ENCODE measurements around the gene CCDC92.
A peak's percentile ranks its signal among the peaks of the same experiment; 100 is the strongest.

Gene CCDC92

GRCh38 chr12:123984903-123985302 is 12.3 kb upstream of the CCDC92 start:
- no peaks in the 10 kb centered on the region for H3F3A ChIP-seq (ENCODE audit: insufficient read depth)
- H3K27me3 ChIP-seq (ENCODE audit: low read length), result no peaks in the 10 kb centered on the region
- H3K36me3 ChIP-seq (ENCODE audit: low read length), result peaks cover 3% of the 10 kb centered on the region; the same call in 1 of the 2 replicates
- H3K9me3 ChIP-seq (ENCODE audit: insufficient read depth, low read length), result no peaks in the 10 kb centered on the region
- no peak overlapping the region for H3K4me3 ChIP-seq (ENCODE audit: insufficient read depth, low read length, poor library complexity, severe bottlenecking)
- no peak overlapping the region for H2AFZ ChIP-seq (ENCODE audit: low read depth, low read length, severe bottlenecking)
- no peak overlapping the region for H3K27ac ChIP-seq (ENCODE audit: low read depth, low read length)
- H3K9me2 ChIP-seq (replicated peaks; ENCODE audit: insufficient read depth, low read length), result no peaks in the 10 kb centered on the region
- no peak overlapping the region for H3K9ac ChIP-seq (ENCODE audit: low read length)
- no peak overlapping the region for H3K4me2 ChIP-seq (ENCODE audit: low read depth, low read length, poor library complexity, severe bottlenecking)
- 0 out of 2 replicates have a peak, but pooled peaks cover 4% of the 10 kb centered on the region for H4K20me1 ChIP-seq (ENCODE audit: low read depth, low read length)
- no peak for TF ChIP-seq CTCF (IDR thresholded peaks at IDR 0.05; ENCODE audit: insufficient read depth, low read length, poor library complexity, severe bottlenecking)
- TF ChIP-seq EZH2phosphoT487 (conservative IDR thresholded peaks at IDR 0.05; ENCODE audit: low read length), result no peak
- peaks cover 19% of the 10 kb centered on the region for H3K79me2 ChIP-seq (ENCODE audit: insufficient read depth, low read length)

- H3K27me3 ChIP-seq (ENCODE audit: low read length), result no peaks in the 10 kb centered on the region
- no peak overlapping the region for H3K9ac ChIP-seq (ENCODE audit: low read length)
- H4K20me1 ChIP-seq (ENCODE audit: low read depth, low read length), result 0 out of 2 replicates have a peak, but pooled peaks cover 4% of the 10 kb centered on the region
- no peak overlapping the region for H3K4me2 ChIP-seq (ENCODE audit: low read depth, low read length, poor library complexity, severe bottlenecking)
- peaks cover 3% of the 10 kb centered on the region; the same call in 1 of the 2 replicates for H3K36me3 ChIP-seq (ENCODE audit: low read length)
- H3K4me3 ChIP-seq (ENCODE audit: insufficient read depth, low read length, poor library complexity, severe bottlenecking), result no peak overlapping the region
- no peak overlapping the region for H3K27ac ChIP-seq (ENCODE audit: low read depth, low read length)
- no peak overlapping the region for H2AFZ ChIP-seq (ENCODE audit: low read depth, low read length, severe bottlenecking)
- peaks cover 19% of the 10 kb centered on the region for H3K79me2 ChIP-seq (ENCODE audit: insufficient read depth, low read length)
- TF ChIP-seq CTCF (IDR thresholded peaks at IDR 0.05; ENCODE audit: insufficient read depth, low read length, poor library complexity, severe bottlenecking) (peak; percentile 58), EZH2phosphoT487 (conservative IDR thresholded peaks at IDR 0.05; ENCODE audit: low read length) (no peak)
- H3K9me2 ChIP-seq (replicated peaks; ENCODE audit: insufficient read depth, low read length), result no peaks in the 10 kb centered on the region
- no peaks in the 10 kb centered on the region for H3K9me3 ChIP-seq (ENCODE audit: insufficient read depth, low read length)
- H3F3A ChIP-seq (ENCODE audit: insufficient read depth), result no peaks in the 10 kb centered on the region
These were observed 11.3 kb upstream of the CCDC92 start for GRCh38 chr12:123983822-123984485.

- no peak overlapping the region for H3K4me2 ChIP-seq (ENCODE audit: low read depth, low read length, poor library complexity, severe bottlenecking)
- no peaks in the 10 kb centered on the region; the same call in 1 of the 2 replicates for H3K36me3 ChIP-seq (ENCODE audit: low read length)
- no peak overlapping the region for H2AFZ ChIP-seq (ENCODE audit: low read depth, low read length, severe bottlenecking)
- no peaks in the 10 kb centered on the region for H3K9me3 ChIP-seq (ENCODE audit: insufficient read depth, low read length)
- peaks cover 19% of the 10 kb centered on the region for H3K79me2 ChIP-seq (ENCODE audit: insufficient read depth, low read length)
- no peaks in the 10 kb centered on the region for H3K9me2 ChIP-seq (replicated peaks; ENCODE audit: insufficient read depth, low read length)
- H3K27me3 ChIP-seq (ENCODE audit: low read length), result no peaks in the 10 kb centered on the region
- no peak overlapping the region for H3K9ac ChIP-seq (ENCODE audit: low read length)
- TF ChIP-seq EZH2phosphoT487 (conservative IDR thresholded peaks at IDR 0.05; ENCODE audit: low read length), result no peak
- TF ChIP-seq CTCF (IDR thresholded peaks at IDR 0.05; ENCODE audit: insufficient read depth, low read length, poor library complexity, severe bottlenecking), result no peak
- H4K20me1 ChIP-seq (ENCODE audit: low read depth, low read length), result 0 out of 2 replicates have a peak, but pooled peaks cover 4% of the 10 kb centered on the region
- no peak overlapping the region for H3K4me3 ChIP-seq (ENCODE audit: insufficient read depth, low read length, poor library complexity, severe bottlenecking)
- H3F3A ChIP-seq (ENCODE audit: insufficient read depth), result no peaks in the 10 kb centered on the region
- H3K27ac ChIP-seq (ENCODE audit: low read depth, low read length), result no peak overlapping the region
These were observed 9.6 kb upstream of the CCDC92 start for GRCh38 chr12:123982269-123982668.
